SJSA1 (cell line): ENCODE results near the gene AGBL4. TPM values are rescaled to one million over a fixed set of nuclear protein-coding genes. Genes with fewer than 3 reads are reported as not detected.

ENCODE experiments used
- DNase-seq, 2 experiments: peaks; one replicate each; pipeline ENCODE4 v3.0.0-alpha.2; 2015 to 2020; ENCODE audit warnings: low spot score in 2 of 2, low read depth in 1 of 2
- H3K27ac ChIP-seq: fragments of 250-450 bp; sonication (Bioruptor Pico); 2 replicates; pipeline ENCODE4 v1.5.1; 2020; ENCODE audit warnings: mild to moderate bottlenecking, moderate library complexity
- H3K27me3 ChIP-seq: fragments of 250-450 bp; sonication (Bioruptor Pico); replicated peaks from 2 replicates; pipeline ENCODE4 v1.5.1; 2020; ENCODE audit warnings: mild to moderate bottlenecking, moderate library complexity
- H3K36me3 ChIP-seq: fragments of 250-450 bp; sonication (Bioruptor Pico); 2 replicates; pipeline ENCODE4 v1.5.1; 2020; ENCODE audit warnings: mild to moderate bottlenecking
- H3K4me1 ChIP-seq: fragments of 250-450 bp; sonication (Bioruptor Pico); replicated peaks from 2 replicates; pipeline ENCODE4 v1.6.1; 2021; ENCODE audit warnings: mild to moderate bottlenecking
- H3K4me3 ChIP-seq: fragments of 250-450 bp; sonication (Bioruptor Pico); 2 replicates; pipeline ENCODE4 v1.5.1; 2020; ENCODE audit warnings: mild to moderate bottlenecking
- H3K9me3 ChIP-seq: fragments of 250-450 bp; sonication (Bioruptor Pico); replicated peaks from 2 replicates; pipeline ENCODE4 v1.5.1; 2020; ENCODE audit warnings: mild to moderate bottlenecking
- total RNA-seq: library from RNA; depleted of rRNA; stranded (reverse); fragments of >200 nt; shearing (Covaris generic); gene quantifications from 2 replicates; pipeline ENCODE4 v1.2.3, GENCODE V29; 2014

The AGBL4 gene
- total RNA-seq, 1 experiment from 2014 or later = not detected

DNA sequence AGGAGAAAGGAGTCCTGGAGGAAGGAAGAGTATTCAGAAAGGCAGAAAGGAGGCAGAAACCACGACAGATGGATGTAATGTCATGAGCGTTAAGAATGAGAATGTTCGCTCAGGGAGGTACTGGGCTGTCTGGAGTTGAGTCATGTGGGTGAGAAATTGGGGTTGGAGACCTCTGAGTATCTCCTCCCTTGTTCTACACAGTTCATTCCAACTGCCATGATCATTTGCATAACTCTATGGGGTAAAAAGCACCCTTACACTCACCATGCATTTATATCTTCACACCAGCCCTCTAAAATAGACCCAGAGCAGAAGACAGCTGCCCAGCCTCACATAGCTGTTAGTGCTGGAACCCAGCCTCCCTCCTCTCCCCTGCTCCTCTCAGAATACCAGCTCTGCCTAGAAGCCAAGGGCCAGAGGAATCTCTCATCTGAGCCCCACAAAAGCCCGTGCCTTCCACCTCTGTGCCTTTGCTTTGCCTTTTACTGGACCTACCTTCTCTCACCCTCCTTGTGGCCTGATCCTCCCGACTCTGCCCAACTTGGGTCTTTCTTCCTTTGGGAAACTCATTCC lies 1332.2 kb downstream of the AGBL4 start:
- no peaks in the 10 kb centered on the region for H3K36me3 ChIP-seq
- no peaks in the 10 kb centered on the region for H3K4me1 ChIP-seq
- H3K4me3 ChIP-seq = no peak overlapping the region
- H3K9me3 ChIP-seq = no peaks in the 10 kb centered on the region
- H3K27ac ChIP-seq = no peak overlapping the region
- DNase-seq = no peak
- 0 out of 2 replicates have a peak, but pooled peaks cover 3% of the 10 kb centered on the region for H3K27me3 ChIP-seq

- Histone ChIP-seq H3K27me3 (0 out of 2 replicates have a peak, but pooled peaks cover 3% of the 10 kb centered on the region), H3K27ac (no peak overlapping the region), H3K4me1 (no peaks in the 10 kb centered on the region), H3K9me3 (no peaks in the 10 kb centered on the region), H3K36me3 (no peaks in the 10 kb centered on the region), H3K4me3 (no peak overlapping the region)
- no peak for DNase-seq
Measured at GRCh38 chr1:48688102-48688760, 1335.5 kb downstream of the AGBL4 start.

DNA sequence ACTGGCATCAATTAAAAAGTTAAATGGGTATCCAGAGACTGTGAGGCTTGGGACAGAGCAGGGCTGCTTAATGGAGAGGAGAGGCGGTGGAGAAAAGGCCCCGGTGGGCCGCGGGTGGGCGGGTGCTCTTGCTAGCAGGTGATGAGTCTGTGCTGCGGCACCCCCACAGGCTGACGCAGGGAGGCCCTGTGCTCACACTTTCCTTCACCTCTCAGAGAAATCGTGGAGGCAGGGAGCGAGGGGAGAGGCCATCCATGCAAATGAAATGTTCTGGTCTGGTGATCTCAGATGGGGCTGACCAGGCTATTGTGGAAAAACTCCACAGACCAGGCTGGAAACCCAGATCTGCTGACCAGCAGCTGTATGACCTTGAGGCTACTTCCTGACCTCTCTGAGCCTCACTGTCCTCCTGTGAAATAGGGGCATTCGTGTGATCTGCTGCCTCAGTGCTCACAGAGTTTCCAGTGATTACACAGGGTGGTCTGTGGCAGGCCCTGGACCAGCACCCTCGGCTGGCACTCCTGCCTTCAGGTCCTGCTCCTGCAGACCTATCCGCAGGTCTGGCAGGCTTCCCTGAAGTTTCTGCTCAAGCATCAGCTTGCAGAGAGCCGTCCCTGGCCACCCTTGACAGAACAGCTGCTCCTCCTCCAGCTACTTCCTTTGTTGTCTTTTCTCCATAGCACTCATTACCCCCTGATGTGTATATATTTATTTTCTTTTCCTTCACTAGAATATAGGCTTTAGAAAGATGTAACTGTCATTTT lies 1336.3 kb downstream of the AGBL4 start:
- no peak for DNase-seq
- Histone ChIP-seq H3K27me3 (0 out of 2 replicates have a peak, but pooled peaks cover 3% of the 10 kb centered on the region), H3K36me3 (no peaks in the 10 kb centered on the region), H3K4me1 (no peaks in the 10 kb centered on the region), H3K9me3 (no peaks in the 10 kb centered on the region), H3K4me3 (no peak overlapping the region), H3K27ac (no peak overlapping the region)

DNA sequence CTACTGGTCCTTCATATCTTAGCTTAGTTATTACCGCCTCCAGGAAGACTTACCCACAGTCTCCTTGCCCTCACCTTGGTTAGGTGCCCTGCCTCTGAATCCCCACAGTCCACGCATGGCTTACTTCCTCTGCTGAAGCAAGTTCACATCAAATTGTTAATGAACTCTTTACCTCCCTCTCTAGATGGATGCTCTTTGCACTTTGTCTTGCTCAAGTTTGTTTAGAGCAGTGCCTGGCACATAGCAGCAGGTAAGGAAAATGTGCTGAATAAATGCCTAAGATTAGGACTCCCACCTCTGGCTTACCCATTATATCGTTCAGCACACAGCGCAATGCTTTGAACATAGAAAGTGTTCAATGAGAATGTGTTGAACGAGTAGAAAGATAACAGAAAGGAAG lies 1337.6 kb downstream of the AGBL4 start:
- Histone ChIP-seq H3K4me3 (no peak overlapping the region), H3K4me1 (no peaks in the 10 kb centered on the region), H3K36me3 (no peaks in the 10 kb centered on the region), H3K9me3 (no peaks in the 10 kb centered on the region), H3K27ac (no peak overlapping the region), H3K27me3 (0 out of 2 replicates have a peak, but pooled peaks cover under 1% of the 10 kb centered on the region)
- DNase-seq = no peak

DNA sequence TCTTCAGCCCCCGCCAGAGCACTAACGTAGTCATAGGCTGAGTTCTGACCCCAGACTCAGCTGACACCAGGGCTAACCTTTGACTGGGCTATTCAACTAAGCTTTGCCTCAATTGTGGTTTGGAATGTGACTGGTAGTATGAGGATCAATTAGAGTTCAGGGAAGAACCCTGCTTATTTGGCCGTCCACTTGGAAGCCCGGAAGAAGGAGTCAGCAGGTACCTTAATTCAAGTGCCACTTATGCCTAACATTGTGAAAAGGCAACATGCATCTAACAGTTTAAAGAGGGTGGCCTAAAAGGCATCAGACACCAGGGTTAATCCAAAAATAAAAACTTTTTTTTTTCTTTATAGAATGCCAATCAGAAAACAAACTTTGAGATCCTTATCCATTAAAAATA lies 1339.4 kb downstream of the AGBL4 start:
- no peaks in the 10 kb centered on the region for H3K27me3 ChIP-seq
- H3K4me3 ChIP-seq = no peak overlapping the region
- H3K9me3 ChIP-seq = no peaks in the 10 kb centered on the region
- H3K27ac ChIP-seq = no peak overlapping the region
- no peaks in the 10 kb centered on the region for H3K4me1 ChIP-seq
- no peak for DNase-seq
- no peaks in the 10 kb centered on the region for H3K36me3 ChIP-seq

DNA sequence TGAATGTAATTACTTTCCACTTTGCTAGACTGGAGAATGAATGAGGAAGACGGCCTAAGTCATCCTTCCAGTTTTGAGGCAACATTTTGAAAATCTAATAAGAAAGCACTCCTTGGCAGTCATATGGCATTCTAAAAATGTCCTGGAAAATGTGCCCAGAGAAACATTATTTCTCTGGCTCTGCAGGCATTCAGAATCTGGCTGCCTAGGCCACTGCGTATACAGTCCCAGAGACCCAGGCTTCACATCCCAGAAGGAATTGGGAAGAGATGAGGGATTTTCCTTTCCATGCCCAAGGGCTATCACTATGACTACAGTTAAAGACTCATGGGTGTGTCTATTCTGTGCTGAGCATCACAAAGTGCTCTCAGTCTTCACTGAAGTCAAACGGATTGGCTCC lies 1339.9 kb downstream of the AGBL4 start:
- H3K36me3 ChIP-seq = no peaks in the 10 kb centered on the region
- no peak overlapping the region for H3K4me3 ChIP-seq
- DNase-seq = no peak
- H3K27me3 ChIP-seq = no peaks in the 10 kb centered on the region
- H3K4me1 ChIP-seq = no peaks in the 10 kb centered on the region
- no peaks in the 10 kb centered on the region for H3K9me3 ChIP-seq
- no peak overlapping the region for H3K27ac ChIP-seq

DNA sequence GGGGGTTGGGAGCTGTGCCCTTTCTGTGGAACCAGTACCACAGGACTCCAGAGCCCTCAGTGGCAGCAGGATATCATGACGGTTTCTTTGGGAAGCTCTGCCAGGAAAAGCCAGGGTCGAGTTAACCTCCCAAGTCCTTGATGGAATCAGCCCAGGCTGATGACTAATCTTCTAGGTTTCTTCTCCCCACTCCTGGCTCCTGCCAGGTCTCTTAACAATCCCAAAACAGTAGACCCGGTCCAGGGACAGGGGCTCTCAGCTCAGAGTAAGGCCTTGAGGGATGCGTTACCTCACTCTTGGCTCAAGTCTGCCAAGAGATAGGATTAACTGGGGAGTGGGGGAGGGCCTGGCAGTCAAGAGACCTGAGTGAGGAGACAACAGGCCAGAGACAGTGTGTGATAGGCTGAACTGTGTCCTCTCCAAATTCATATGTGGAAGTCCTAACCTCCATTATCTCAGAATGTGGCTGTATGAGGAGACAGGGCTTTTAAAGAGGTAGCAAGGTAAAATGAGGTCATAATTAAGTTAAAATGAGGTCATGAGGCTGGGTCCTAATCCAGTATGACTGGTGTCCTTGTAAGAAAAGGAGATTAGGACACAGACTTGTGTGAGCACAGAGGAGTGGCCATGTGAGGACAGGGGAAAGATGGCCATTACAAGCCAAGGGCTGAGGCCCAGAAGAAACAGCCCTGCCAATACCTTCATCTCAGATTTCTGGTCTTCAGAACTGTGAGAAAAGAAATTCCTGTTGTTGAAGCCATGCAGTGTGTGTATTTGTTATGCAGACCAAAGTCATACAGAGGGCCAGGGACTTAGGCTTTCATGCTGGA lies 1342.1 kb downstream of the AGBL4 start:
- Histone ChIP-seq H3K36me3 (no peaks in the 10 kb centered on the region), H3K4me1 (no peaks in the 10 kb centered on the region), H3K4me3 (no peak overlapping the region), H3K27me3 (no peaks in the 10 kb centered on the region), H3K9me3 (no peaks in the 10 kb centered on the region), H3K27ac (no peak overlapping the region)
- no peak for DNase-seq

DNA sequence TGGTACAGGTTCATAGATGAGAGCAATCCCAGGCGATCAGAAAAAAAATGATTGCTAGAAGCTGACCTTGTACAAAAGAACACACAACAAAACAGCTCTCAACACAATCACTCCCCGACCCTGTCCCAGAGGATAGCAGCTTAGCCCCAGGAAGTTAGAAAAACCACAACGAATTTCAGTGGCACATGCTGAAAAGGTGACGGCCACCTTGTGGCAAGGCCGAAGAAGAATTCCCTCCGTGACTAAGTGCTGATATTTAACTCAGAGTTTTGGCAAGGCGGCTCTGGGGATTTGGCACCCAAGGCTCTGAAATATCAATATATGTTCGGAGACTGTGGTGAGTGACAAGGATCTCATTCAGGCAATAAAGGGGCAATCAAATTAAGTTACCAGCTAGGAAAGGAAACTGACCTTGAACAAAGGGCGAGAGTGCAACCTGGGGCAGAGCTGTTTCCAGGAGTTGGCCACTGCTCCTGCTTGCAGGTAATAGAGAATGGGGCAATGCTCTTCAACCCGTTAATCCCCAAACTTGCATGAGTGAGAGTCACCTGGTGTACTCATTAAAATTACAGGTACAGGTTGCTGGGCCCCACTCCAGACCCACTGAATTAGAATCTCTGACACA lies 1343.2 kb downstream of the AGBL4 start:
- Histone ChIP-seq H3K36me3 (no peaks in the 10 kb centered on the region), H3K9me3 (no peaks in the 10 kb centered on the region), H3K27ac (no peak overlapping the region), H3K4me1 (no peaks in the 10 kb centered on the region), H3K4me3 (no peak overlapping the region), H3K27me3 (no peaks in the 10 kb centered on the region)
- DNase-seq = no peak

GRCh38 chr1:48679859-48680258 lies 1343.9 kb downstream of the AGBL4 start:
- Histone ChIP-seq H3K4me3 (no peak overlapping the region), H3K36me3 (no peaks in the 10 kb centered on the region), H3K27ac (no peak overlapping the region), H3K9me3 (no peaks in the 10 kb centered on the region), H3K27me3 (no peaks in the 10 kb centered on the region), H3K4me1 (no peaks in the 10 kb centered on the region)
- DNase-seq = no peak

GRCh38 chr1:48678710-48679505 lies 1344.8 kb downstream of the AGBL4 start:
- H3K36me3 ChIP-seq = no peaks in the 10 kb centered on the region
- H3K4me1 ChIP-seq = no peaks in the 10 kb centered on the region
- no peak overlapping the region for H3K4me3 ChIP-seq
- no peak for DNase-seq
- H3K27me3 ChIP-seq = no peaks in the 10 kb centered on the region
- no peaks in the 10 kb centered on the region for H3K9me3 ChIP-seq
- no peak overlapping the region for H3K27ac ChIP-seq

GRCh38 chr1:48677306-48678287 lies 1346.2 kb downstream of the AGBL4 start:
- peak; percentile 31 to 58 for DNase-seq
- no peaks in the 10 kb centered on the region for H3K9me3 ChIP-seq
- H3K27ac ChIP-seq = no peak overlapping the region

DNA sequence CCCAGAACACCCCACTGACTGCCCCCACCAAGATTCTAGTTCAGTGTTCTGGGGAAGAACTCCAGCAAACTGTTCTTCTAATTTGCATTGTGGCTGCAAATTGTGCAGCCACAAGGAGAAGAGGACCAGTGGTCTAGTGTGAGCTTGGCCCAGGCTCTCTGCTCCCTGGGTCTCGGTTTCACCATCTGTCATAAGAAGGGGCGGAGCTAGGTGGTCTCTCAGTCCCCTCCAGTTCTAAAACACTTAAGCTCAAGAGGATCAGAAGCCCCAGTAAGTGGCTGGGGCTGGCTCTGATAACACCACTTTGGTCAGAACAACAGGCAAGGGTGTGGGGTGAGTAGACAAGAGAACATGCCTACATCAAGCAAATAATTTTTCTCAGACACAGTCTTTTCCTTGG lies 1346.9 kb downstream of the AGBL4 start:
- H3K27me3 ChIP-seq = no peaks in the 10 kb centered on the region
- no peaks in the 10 kb centered on the region for H3K4me1 ChIP-seq
- H3K27ac ChIP-seq = no peak overlapping the region
- H3K9me3 ChIP-seq = no peaks in the 10 kb centered on the region
- no peak overlapping the region for H3K4me3 ChIP-seq
- no peaks in the 10 kb centered on the region for H3K36me3 ChIP-seq
- DNase-seq = no peak

More at GRCh38 chr1:48677306-48678287, 1346.2 kb downstream of the AGBL4 start:
- no peaks in the 10 kb centered on the region for H3K36me3 ChIP-seq
- H3K4me3 ChIP-seq = no peak overlapping the region
- no peaks in the 10 kb centered on the region for H3K27me3 ChIP-seq
- no peaks in the 10 kb centered on the region for H3K4me1 ChIP-seq
